Peyer's patch (tissue), 4 donors: ENCODE results near the gene SRRM3.

Experiments
- POLR2A ChIP-seq, 2 donors: fragments of 450-650 bp; IDR thresholded peaks; one replicate each; pipeline ENCODE4 v1.5.1; 2017; ENCODE audit warnings: antibody characterized with exemption in 2 of 2, mild to moderate bottlenecking in 2 of 2, moderate library complexity in 2 of 2
- TF ChIP-seq, protein P1 (sequence below), 6 experiments: fragments of 450-650 bp in 4 of 6; fragments of 200-600 bp in 2 of 6; sonication (generic) in 1 of 6; IDR thresholded peaks; one replicate each; pipeline ENCODE4 v1.5.1; 2017 to 2019; ENCODE audit warnings: antibody characterized with exemption in 6 of 6, mild to moderate bottlenecking in 3 of 6, moderate library complexity in 1 of 6

- TF ChIP-seq, protein P1, sequence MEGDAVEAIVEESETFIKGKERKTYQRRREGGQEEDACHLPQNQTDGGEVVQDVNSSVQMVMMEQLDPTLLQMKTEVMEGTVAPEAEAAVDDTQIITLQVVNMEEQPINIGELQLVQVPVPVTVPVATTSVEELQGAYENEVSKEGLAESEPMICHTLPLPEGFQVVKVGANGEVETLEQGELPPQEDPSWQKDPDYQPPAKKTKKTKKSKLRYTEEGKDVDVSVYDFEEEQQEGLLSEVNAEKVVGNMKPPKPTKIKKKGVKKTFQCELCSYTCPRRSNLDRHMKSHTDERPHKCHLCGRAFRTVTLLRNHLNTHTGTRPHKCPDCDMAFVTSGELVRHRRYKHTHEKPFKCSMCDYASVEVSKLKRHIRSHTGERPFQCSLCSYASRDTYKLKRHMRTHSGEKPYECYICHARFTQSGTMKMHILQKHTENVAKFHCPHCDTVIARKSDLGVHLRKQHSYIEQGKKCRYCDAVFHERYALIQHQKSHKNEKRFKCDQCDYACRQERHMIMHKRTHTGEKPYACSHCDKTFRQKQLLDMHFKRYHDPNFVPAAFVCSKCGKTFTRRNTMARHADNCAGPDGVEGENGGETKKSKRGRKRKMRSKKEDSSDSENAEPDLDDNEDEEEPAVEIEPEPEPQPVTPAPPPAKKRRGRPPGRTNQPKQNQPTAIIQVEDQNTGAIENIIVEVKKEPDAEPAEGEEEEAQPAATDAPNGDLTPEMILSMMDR (IDR thresholded peaks at IDR 0.05): no peak
- no peak for TF ChIP-seq POLR2A (IDR thresholded peaks at IDR 0.05)
These were observed 9.9 kb upstream of the SRRM3 start for GRCh38 chr7:76191783-76192240.
